Measurements from ENCODE around the gene WDR77.

The WDR77 gene

DNA sequence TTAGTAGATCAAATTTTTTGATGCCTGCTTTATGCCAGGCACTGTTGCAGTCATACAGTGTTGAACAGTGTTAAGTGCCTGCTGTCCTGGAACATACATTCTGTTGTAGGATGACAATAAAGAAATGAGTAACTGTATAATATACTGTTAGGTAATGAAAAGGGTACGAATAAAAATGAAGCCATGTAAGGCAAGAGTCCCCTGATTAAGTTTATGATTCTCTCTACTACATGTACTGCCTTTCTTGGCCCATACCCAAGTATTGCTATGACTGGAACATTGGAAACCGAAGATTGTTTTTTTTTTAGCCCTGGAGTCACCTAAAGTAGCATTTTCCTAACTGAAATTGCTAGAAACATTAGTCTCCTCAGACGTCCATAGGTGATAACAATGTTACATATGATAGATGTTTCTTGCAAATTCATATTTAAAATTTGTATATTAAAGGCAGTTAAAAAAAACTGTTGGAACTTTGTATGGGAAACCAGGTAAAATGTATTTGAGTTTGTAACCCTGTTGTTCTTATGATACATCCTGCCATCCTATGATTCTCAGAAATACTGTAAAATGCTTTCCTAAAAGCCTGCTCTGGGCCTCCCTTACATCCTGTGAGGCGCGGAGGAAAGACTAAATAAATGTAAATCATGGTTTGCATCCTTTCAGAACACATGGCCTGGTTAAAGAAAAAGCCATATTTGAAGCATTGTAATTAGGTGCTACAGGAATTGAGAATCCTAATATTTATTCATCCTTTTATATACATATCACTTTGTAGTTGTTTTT, 6.0 kb upstream of the WDR77 start:
- Mint-ChIP-seq H3K9me3 (no peaks in the 10 kb centered on the region), H3K36me3 (peaks cover 89% of the 10 kb centered on the region), H3K4me3 (peak overlapping the region; percentile 31), H3K27ac (peak overlapping the region; percentile 46), H3K4me1 (peaks cover 59% of the 10 kb centered on the region)
- DNase-seq (ENCODE audit: low spot score in 2 of 2) (no peak), ATAC-seq (peak; percentile 94)

DNA sequence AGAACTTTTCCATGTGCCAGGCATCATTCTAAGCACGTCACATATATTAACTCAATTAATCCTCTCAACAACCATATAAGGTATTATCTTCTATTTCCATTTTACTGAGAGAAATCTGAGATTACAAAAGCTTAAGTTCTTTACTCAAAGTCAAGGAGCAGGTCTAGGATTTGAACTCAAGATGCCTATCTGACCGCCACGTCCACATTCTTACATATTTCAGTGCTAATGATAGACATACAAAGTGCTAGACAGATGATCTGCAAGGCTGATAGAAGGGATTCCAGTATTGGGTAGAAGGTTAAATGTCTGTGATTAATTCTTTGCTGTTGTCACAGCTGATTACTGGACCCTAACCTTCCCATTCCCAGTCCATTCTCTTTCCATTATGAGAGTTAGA, 4.7 kb upstream of the WDR77 start:
- Mint-ChIP-seq H3K4me3 (no peak overlapping the region), H3K36me3 (peaks cover 86% of the 10 kb centered on the region), H3K27ac (no peak overlapping the region), H3K4me1 (peaks cover 62% of the 10 kb centered on the region), H3K9me3 (no peaks in the 10 kb centered on the region)
- no peak for ATAC-seq
- no peak for DNase-seq (ENCODE audit: low spot score in 2 of 2)

GRCh38 chr1:111452581-111452980, 3.5 kb upstream of the WDR77 start:
- Mint-ChIP-seq H3K4me3 (no peak overlapping the region), H3K36me3 (peaks cover 85% of the 10 kb centered on the region), H3K4me1 (peaks cover 70% of the 10 kb centered on the region), H3K27ac (peak overlapping the region; percentile 99), H3K9me3 (no peaks in the 10 kb centered on the region)
- ATAC-seq (no peak), DNase-seq (ENCODE audit: low spot score in 2 of 2) (no peak)

- Mint-ChIP-seq H3K9me3 (no peaks in the 10 kb centered on the region), H3K27ac (peak overlapping the region; percentile 99), H3K36me3 (peaks cover 83% of the 10 kb centered on the region), H3K4me3 (peak overlapping the region; percentile 99), H3K4me1 (peaks cover 73% of the 10 kb centered on the region)
- no peak for DNase-seq (ENCODE audit: low spot score in 2 of 2)
- ATAC-seq: no peak
These were observed 1.1 kb upstream of the WDR77 start for GRCh38 chr1:111450185-111450584.

DNA sequence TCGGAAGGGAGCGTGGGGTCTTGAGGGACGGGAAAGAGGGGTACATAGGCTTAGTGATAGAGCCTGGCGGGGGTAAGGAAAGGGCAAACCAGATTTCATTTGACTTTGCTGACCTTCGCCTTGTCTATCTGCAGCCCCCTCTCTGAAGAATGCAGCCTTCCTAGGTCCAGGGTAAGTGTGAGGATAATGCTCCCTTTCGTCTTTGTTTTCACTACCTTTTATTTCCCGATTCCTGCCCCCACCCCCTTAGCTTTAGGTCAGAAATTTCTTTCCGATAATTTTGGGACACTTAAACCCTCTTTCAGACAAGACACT, 604 bp upstream of the WDR77 start:
- DNase-seq (ENCODE audit: low spot score in 2 of 2): no peak
- ATAC-seq: no peak
- Mint-ChIP-seq H3K27ac (peak overlapping the region; percentile 99), H3K4me3 (peak overlapping the region; percentile 99), H3K9me3 (no peaks in the 10 kb centered on the region), H3K36me3 (peaks cover 83% of the 10 kb centered on the region), H3K4me1 (peaks cover 69% of the 10 kb centered on the region)

GRCh38 chr1:111448482-111448917, 556 bp downstream of the WDR77 start:
- ATAC-seq (peak; percentile 63), DNase-seq (ENCODE audit: low spot score in 2 of 2) (peak in 1 of 2 donors; percentile 18)
- Mint-ChIP-seq H3K36me3 (peaks cover 83% of the 10 kb centered on the region), H3K4me1 (peaks cover 69% of the 10 kb centered on the region), H3K27ac (peak overlapping the region; percentile 99), H3K4me3 (peak overlapping the region; percentile 99), H3K9me3 (no peaks in the 10 kb centered on the region)

DNA sequence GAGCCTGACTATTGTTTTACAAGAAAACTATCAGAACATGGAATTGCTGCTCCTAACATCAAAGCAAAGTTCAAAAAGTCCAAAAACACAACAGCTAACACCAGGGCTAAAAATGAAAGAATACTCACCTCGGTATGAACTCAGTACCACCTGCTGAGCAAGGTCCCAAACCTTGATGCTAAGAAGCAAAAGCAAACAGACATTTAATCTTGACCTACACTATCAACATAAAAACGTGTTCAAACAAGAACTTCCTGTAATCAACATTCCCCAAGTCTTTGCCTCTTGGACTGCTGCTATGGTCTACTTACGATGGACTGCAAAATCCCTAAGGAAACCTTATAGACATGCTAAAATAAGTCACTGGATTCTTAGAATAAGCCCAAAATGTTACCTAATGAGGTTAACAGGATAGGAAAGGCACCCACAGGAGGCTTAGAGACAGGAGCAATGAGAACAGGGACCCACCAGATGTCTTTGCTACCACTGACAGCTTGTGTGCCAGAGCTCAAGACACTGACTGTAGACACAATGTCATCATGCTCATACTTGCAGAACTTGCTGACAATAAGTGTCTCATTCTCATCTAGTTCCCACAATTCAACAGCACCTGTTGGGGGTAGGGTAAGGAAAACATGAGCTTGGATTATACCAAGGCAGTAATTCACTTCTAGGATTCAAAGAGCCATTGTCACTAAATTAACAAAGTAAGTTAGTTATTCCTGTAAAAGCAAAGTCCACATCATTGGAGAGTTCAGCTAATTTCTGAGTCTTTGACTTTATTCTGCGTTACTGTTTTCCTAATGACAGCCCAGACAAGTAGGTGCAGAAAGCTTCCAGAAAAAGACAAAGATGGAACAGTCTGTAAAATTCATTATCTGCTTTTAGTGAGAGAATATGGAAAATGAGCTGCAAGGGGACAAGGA, 1.8 kb downstream of the WDR77 start:
- Mint-ChIP-seq H3K27ac (peak overlapping the region; percentile 99), H3K9me3 (no peaks in the 10 kb centered on the region), H3K36me3 (peaks cover 89% of the 10 kb centered on the region), H3K4me1 (peaks cover 72% of the 10 kb centered on the region), H3K4me3 (peak overlapping the region; percentile 99)
- DNase-seq (ENCODE audit: low spot score in 2 of 2): no peak
- ATAC-seq: no peak

DNA sequence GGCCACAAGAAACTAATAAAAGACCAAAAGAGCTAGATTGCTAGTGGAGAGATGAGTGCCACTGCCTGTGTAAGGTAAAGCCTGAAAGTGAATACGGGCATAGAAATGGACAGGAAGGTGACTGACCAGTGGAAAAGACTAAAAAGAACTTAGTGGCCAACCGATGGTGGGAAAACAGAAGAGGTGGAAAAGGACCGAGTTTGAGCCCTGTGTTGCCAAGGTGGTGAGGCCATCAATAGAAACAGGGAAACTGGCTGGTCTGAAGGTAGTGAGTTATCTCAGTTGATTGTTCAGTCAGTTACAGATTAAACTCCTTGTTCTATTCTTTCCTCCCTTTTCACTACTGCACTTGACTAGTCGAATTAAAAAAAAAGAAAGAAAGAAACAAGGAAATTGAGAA, 2.5 kb downstream of the WDR77 start:
- no peaks in the 10 kb centered on the region for H3K9me3 Mint-ChIP-seq
- peak overlapping the region; percentile 99 for H3K27ac Mint-ChIP-seq
- H3K4me3 Mint-ChIP-seq: peak overlapping the region; percentile 99
- H3K4me1 Mint-ChIP-seq: peaks cover 71% of the 10 kb centered on the region
- DNase-seq (ENCODE audit: low spot score in 2 of 2): no peak
- ATAC-seq: no peak
- H3K36me3 Mint-ChIP-seq: peaks cover 87% of the 10 kb centered on the region

DNA sequence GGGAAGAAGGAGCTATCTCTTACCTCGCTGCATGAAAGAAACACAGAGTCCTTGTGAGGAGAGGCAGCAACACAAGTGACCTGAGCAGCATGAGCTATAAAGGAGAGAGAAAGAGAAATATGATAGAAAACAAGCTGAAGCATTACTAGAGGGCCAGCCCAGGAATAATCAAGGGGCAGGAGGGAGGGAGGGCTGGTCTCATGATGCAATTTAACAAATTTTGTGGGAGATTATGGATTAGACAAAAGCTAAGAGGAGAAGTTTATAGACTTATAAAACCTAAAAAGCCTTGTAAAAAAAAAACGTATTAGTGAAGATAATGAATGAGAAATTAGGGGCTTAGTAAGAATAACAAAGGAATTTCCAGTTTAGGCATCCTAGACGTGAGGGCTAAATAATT, 5.0 kb downstream of the WDR77 start:
- Mint-ChIP-seq H3K27ac (peak overlapping the region; percentile 99), H3K9me3 (no peaks in the 10 kb centered on the region), H3K4me3 (no peak overlapping the region), H3K4me1 (peaks cover 66% of the 10 kb centered on the region), H3K36me3 (peaks cover 93% of the 10 kb centered on the region)
- ATAC-seq: no peak
- DNase-seq (ENCODE audit: low spot score in 2 of 2): no peak

- Mint-ChIP-seq H3K4me1 (peaks cover 57% of the 10 kb centered on the region), H3K9me3 (no peaks in the 10 kb centered on the region), H3K36me3 (peaks cover 91% of the 10 kb centered on the region), H3K4me3 (no peak overlapping the region), H3K27ac (peak overlapping the region; percentile 99)
- peak; percentile 94 for ATAC-seq
- DNase-seq (ENCODE audit: low spot score in 2 of 2): no peak
These were observed 6.6 kb downstream of the WDR77 start for GRCh38 chr1:111442457-111442856.

DNA sequence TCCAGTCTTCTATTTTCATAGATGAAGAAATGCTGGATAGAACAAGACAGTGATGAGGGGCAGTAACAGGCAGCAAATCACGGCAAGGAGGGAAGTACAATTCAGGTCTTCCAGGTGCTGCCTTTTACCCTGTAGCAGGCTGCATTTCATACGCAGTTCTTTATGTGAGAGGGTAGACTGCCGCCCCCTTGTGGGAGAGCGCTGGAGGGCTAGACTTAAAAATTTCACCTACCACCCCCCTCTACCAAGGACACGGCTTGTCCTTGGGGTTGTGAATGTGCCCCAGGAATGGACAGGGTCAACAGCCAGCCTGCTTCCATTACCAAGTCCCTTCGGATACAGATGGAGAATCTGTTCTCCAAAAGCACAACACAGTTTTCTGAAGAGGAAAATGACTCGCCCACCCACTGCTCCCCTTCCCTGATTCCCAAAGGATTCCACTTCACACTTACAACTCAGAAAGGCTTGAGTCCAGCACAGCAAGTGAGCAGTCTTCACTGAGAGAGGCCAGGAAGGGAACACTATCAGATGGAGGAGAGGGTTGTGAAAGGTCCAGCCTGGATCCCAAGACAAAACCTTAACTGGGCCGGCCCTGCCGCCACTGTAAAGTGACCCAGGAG, 7.4 kb downstream of the WDR77 start:
- H3K36me3 Mint-ChIP-seq: peaks cover 84% of the 10 kb centered on the region
- peak; percentile 17 to 67 for DNase-seq (ENCODE audit: low spot score in 2 of 2)

DNA sequence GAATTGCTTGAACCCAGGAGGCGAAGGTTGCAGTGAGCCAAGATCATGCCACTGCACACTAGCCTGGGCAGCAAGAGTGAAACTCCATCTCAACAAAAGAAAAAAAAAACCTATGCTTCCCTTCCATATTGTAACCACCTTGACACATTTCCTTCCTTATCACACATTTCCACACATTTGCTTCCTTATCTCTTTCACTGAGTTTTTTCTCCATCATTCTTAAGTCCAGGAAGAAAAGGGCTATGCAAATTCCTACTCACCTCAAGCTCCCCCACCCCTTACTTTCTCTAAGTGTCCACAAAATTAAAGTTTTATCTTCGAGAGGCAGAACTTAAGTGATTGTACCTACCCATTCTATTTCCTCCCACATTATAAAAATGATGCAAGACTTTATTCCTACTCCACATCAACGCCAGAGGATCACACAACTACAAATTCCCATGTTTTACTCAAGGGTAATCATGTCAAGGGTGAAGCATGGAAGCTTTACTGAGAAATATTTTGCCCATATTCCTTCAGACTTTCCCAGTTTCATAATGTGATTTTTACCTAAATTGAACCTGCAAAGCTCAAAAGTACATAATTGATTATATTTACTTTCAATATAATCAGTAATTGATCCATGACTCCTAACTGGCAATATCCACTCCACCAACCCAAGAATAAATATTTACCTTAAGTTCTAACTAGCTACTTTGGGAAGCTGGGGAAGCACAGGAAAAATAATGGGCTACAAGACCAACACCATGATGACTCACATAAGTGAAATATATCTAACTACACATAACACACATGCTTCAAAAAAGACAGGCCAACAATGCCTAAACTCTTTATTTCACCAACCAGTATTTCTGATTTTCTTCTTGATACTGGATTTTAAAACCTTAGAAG, 9.3 kb downstream of the WDR77 start:
- Mint-ChIP-seq H3K4me1 (peaks cover 41% of the 10 kb centered on the region), H3K9me3 (no peaks in the 10 kb centered on the region), H3K27ac (peak overlapping the region; percentile 75), H3K36me3 (peaks cover 64% of the 10 kb centered on the region), H3K4me3 (no peak overlapping the region)
- ATAC-seq (no peak), DNase-seq (ENCODE audit: low spot score in 2 of 2) (no peak)

More for the DNA sequence above, 7.4 kb downstream of the WDR77 start:
- Mint-ChIP-seq H3K27ac (peak overlapping the region; percentile 99), H3K4me3 (no peak overlapping the region), H3K4me1 (peaks cover 49% of the 10 kb centered on the region), H3K9me3 (no peaks in the 10 kb centered on the region)
- peak; percentile 63 for ATAC-seq

GRCh38 chr1:111436726-111437125, 12.3 kb downstream of the WDR77 start:
- no peaks in the 10 kb centered on the region for H3K9me3 Mint-ChIP-seq
- ATAC-seq (no peak), DNase-seq (ENCODE audit: low spot score in 2 of 2) (no peak)
- peaks cover 12% of the 10 kb centered on the region for H3K4me1 Mint-ChIP-seq
- no peak overlapping the region for H3K4me3 Mint-ChIP-seq
- H3K36me3 Mint-ChIP-seq: peaks cover 36% of the 10 kb centered on the region
- peak overlapping the region; percentile 50 for H3K27ac Mint-ChIP-seq

GRCh38 chr1:111424281-111424680, 24.8 kb downstream of the WDR77 start:
- no peak overlapping the region for H3K27ac Mint-ChIP-seq
- no peaks in the 10 kb centered on the region for H3K9me3 Mint-ChIP-seq
- H3K4me1 Mint-ChIP-seq: no peaks in the 10 kb centered on the region
- no peak overlapping the region for H3K4me3 Mint-ChIP-seq
- DNase-seq (ENCODE audit: low spot score in 2 of 2) (no peak), ATAC-seq (no peak)
- H3K36me3 Mint-ChIP-seq: no peaks in the 10 kb centered on the region
